Pancreas (tissue), 10 donors: Measurements from ENCODE around the gene FBXO31. TPM values are rescaled to one million over a fixed set of nuclear protein-coding genes. Genes with fewer than 3 reads are reported as not detected.

ENCODE experiments used
- ATAC-seq, 4 donors: fragments of 200-7000 bp; cut with Tn5 transposase; one replicate each; pipeline versions ENCODE4 v1.8.0 to v1.9.1; 2020; ENCODE audit warnings: mild to moderate bottlenecking in 4 of 4, moderate library complexity in 4 of 4
- DNase-seq, 6 donors: peaks; one replicate each; pipeline ENCODE4 v3.0.0-alpha.2; 2020
- FAIRE-seq: peaks from 2 replicates; lab custom pipeline; 2012; peaks lifted over from hg19 to GRCh38; lab: Jason Lieb, UNC
- H3K27ac ChIP-seq, 4 donors: fragments of 200-600 bp; sonication (generic); 1 replicate in 3 of 4; 2 replicates in 1 of 4; pipeline versions ENCODE4 v1.5.0 to v1.8.0; 2020
- H3K27me3 ChIP-seq, 4 donors: fragments of 200-600 bp; one replicate each; pipeline ENCODE4 v1.8.0; 2021
- H3K36me3 ChIP-seq, 3 donors: fragments of 200-600 bp; sonication (generic) in 1 of 3; one replicate each; pipeline versions ENCODE4 v1.5.0 to v1.8.0; 2020 to 2021
- H3K4me1 ChIP-seq, 3 donors: fragments of 200-600 bp; one replicate each; pipeline ENCODE4 v1.8.0; 2021
- H3K4me3 ChIP-seq, 4 donors: fragments of 200-600 bp; sonication (generic) in 2 of 4; one replicate each; pipeline versions ENCODE4 v1.5.0 to v1.8.0; 2020 to 2021
- H3K9me3 ChIP-seq, 4 donors: fragments of 200-600 bp; one replicate each; pipeline ENCODE4 v1.8.0; 2021
- WGBS, 2 donors: extraction: QIAGEN DNeasy Blood & Tissue Kit; methylation state at CpG; one replicate each; pipeline ENCODE4 v1.1.7; 2013; 5-methylcytosine and 5-hydroxymethylcytosine counted together
- intact Hi-C, 3 donors: fragments of 100-400 bp; cut with DNase I; formaldehyde crosslinking; loops; one replicate each; pipeline versions ENCODE4 v1.11.1 to v1.14.2; 2022
- polyA plus RNA-seq, 2 donors: library from polyadenylated mRNA; stranded (reverse); fragments of 200-250 nt; gene quantifications; one replicate each; pipeline ENCODE4 v1.2.3, GENCODE V29; 2013
- total RNA-seq, 6 donors: library from RNA; stranded (reverse); fragmentation: NEBNext Ultra II Directional in 4 of 6; extraction: Animal tissue kit (Norgen Biotek cat#: 25700) in 4 of 6; gene quantifications; one replicate each; pipeline versions ENCODE4 v1.2.1 to v1.2.4, GENCODE V29; 2021 to 2023
- TF ChIP-seq, protein P1 (sequence below), 4 donors: fragments of 200-600 bp; sonication (generic) in 3 of 4; IDR thresholded peaks; one replicate each; pipeline versions ENCODE4 v1.5.0 to v1.8.0; 2021; ENCODE audit warnings: antibody characterized with exemption in 4 of 4
- donor health status: healthy with polysubstance abuse.
- donor health status: DM: no; HTN: no; CAD: no; lungs with moderate emphysema.
- donor health status: DM: no; HTN: no; CAD: no.
- donor health status: control.
- donor health status: control.
- donor health status: Bipolar disorder and iron deficiency.
- donor health status: DM: yes; HTN: yes; CAD: no.
- donor health status: DM: no; HTN: no; CAD: no.
- donor health status: DM: no; HTN: no; CAD: no.
- donor health status: DM: yes; HTN: yes; CAD: no.

The FBXO31 gene
- total and polyA plus RNA-seq, 8 donors, result 18.8 to 37.3 (median 24.9) TPM

DNA sequence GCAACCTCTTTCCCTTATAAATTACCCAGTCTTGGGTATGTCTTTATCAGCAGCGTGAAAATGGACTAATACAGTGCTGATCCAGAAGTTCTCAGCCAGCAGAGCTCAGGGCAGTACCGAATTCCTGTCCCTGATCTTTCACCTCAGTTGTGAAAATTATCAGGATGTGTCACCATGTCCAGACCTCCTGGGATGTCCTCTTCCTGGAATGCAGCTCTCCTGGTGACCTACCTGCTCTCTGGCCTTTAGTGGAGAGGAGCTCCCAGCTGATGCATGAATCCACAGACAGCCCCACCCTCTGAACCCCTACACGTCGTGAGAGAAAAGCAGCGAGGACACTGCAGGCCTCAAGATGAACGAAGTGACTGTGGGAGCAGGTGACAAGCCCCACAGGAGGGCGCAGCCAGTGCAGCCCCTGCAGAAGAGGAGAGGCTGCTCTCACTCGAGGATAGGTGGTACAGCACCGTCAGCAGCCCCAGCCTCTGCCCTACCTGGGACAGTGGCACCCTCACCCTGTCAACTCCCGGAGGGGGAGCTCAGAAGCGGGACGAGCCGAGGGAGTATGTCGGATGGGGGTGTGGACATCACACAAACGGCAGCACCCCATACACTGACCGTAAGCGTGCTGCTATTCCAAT is 44.4 kb downstream of the FBXO31 start:
- Histone ChIP-seq H3K4me3 (no peak overlapping the region), H3K9me3 (no peaks in the 10 kb centered on the region), H3K4me1 (no peaks in the 10 kb centered on the region), H3K36me3 (peaks cover 0 to 46% (median 16%) of the 10 kb centered on the region in 3 donors), H3K27ac (no peak overlapping the region), H3K27me3 (no peaks in the 10 kb centered on the region)
- no peak for FAIRE-seq
- TF ChIP-seq, protein P1, sequence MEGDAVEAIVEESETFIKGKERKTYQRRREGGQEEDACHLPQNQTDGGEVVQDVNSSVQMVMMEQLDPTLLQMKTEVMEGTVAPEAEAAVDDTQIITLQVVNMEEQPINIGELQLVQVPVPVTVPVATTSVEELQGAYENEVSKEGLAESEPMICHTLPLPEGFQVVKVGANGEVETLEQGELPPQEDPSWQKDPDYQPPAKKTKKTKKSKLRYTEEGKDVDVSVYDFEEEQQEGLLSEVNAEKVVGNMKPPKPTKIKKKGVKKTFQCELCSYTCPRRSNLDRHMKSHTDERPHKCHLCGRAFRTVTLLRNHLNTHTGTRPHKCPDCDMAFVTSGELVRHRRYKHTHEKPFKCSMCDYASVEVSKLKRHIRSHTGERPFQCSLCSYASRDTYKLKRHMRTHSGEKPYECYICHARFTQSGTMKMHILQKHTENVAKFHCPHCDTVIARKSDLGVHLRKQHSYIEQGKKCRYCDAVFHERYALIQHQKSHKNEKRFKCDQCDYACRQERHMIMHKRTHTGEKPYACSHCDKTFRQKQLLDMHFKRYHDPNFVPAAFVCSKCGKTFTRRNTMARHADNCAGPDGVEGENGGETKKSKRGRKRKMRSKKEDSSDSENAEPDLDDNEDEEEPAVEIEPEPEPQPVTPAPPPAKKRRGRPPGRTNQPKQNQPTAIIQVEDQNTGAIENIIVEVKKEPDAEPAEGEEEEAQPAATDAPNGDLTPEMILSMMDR (IDR thresholded peaks at IDR 0.05), result no peak
- no peak for ATAC-seq
- WGBS, 2 donors, result 94% methylated on average over 17 of the region's 17 CpGs
- intact Hi-C loops, result no loop called here
- peak in 1 of 6 donors; percentile 32 for DNase-seq

DNA sequence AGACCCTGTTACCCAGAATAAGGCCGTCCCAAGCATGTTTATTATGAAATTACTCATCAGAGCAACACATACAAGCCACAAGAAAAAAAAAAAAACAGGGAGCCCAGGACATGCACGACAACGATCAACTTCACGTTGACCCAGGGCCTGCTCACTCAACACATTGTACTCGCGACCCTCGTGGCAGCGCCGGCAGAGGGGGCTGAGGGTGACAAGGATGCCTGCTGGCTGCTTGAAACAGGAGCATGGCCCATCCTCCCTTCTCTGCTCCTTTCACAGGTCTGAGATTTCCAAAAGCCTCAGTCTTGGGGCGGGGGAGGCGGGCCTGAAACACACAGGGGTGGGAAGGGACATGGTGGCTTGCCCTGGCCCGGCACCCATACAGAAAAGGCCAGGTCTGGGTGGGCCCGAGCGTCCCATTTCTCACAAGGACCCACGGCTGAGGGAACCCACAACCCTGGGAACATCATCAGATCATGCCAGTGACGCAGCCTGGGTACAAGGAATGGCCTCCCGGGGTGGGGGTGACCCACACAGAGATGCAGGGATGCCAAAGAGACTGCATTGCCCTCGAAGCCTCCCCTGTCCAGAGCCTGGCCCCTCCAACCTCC is 45.3 kb downstream of the FBXO31 start:
- Histone ChIP-seq H3K27me3 (no peaks in the 10 kb centered on the region), H3K9me3 (no peaks in the 10 kb centered on the region), H3K36me3 (peaks cover 0 to 50% (median 23%) of the 10 kb centered on the region in 3 donors), H3K27ac (no peak overlapping the region), H3K4me1 (no peaks in the 10 kb centered on the region), H3K4me3 (no peak overlapping the region)
- ATAC-seq (no peak), DNase-seq (peak in 2 of 6 donors; percentile 6 to 36), FAIRE-seq (no peak)
- WGBS, 2 donors, result 92% methylated on average over 18 of the region's 18 CpGs
- TF ChIP-seq, protein P1 (IDR thresholded peaks at IDR 0.05), result no peak
- intact Hi-C loops, result no loop called here

DNA sequence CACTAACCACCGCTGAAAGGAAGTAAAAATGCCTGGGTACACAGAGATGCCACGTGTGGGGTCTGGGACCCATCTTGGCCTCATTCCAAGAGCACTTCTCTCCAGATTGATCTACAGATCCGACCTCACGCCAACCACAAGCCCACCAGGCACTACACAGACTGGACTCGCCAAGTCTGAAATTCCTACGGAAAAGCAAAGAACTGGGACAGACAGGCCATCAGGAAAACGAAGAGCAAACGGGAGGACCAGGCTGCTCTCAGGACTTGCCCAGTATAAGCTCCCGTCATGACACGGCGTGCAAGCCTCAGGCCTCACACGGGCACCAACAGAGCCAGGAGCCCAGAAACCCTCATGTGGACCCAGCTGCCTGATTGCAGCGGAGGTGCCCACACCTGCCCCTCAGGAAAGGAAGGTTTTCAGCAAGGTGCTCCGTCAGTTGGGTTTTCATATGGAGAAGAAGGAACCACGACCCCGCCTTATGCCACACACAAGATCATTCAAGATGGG is 46.3 kb downstream of the FBXO31 start:
- TF ChIP-seq, protein P1 (IDR thresholded peaks at IDR 0.05), result no peak
- WGBS, 2 donors, result 82 to 84% methylated on average over 16 of the region's 16 CpGs
- FAIRE-seq (no peak), DNase-seq (peak in 1 of 6 donors; percentile 29), ATAC-seq (no peak)
- Histone ChIP-seq H3K27ac (no peak overlapping the region), H3K4me1 (no peaks in the 10 kb centered on the region), H3K36me3 (peaks cover 0 to 46% (median 22%) of the 10 kb centered on the region in 3 donors), H3K4me3 (no peak overlapping the region), H3K27me3 (no peaks in the 10 kb centered on the region), H3K9me3 (no peaks in the 10 kb centered on the region)
- intact Hi-C loops, result no loop called here

DNA sequence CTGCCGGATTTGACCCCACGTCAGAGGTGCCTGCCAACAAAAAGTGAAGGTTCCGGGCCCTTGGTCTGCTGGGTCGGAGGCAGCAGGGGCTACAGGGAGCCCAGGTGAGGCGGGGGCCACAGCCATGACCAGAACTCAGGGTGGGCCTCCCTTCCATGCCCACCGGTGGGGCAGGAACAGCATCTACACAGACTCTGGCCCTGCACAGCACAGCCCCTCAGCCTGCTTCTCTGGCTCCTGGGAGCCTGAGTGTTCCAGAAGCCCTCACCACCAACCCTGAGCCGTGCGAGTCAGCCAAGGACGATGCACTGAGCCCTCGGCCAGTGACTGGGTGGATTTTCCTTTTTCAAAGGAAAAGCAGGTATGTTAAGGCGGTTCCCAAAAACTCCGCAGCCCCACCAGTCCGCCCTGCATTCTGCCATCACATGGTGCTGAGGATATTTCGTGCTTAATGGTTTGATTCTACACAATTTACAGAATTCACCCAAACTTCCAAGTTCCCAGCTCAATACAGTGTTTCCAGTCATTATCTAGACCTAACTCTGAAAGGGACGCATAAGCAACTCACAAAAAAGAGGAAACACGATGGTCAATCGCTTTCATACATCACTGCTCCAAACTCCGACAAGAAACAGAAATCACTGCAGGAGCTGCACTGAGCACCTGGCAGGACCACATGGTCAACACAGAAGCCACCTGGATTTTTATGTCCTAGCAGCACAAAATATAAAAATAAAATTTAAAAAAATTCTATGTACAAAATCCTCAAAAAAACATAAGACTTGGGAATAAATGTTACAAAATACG is 46.9 kb downstream of the FBXO31 start:
- H3K9me3 ChIP-seq, result no peaks in the 10 kb centered on the region
- intact Hi-C loops, result no loop called here
- 91 to 92% methylated on average over 19 of the region's 19 CpGs for WGBS, 2 donors
- FAIRE-seq (no peak), DNase-seq (no peak), ATAC-seq (no peak)
- no peak overlapping the region for H3K27ac ChIP-seq
- no peak overlapping the region for H3K4me3 ChIP-seq
- no peaks in the 10 kb centered on the region for H3K27me3 ChIP-seq
- H3K4me1 ChIP-seq, result no peaks in the 10 kb centered on the region
- H3K36me3 ChIP-seq, result peaks cover 0 to 40% (median 16%) of the 10 kb centered on the region in 3 donors
- TF ChIP-seq, protein P1 (IDR thresholded peaks at IDR 0.05), result no peak
